ENCODE results near the gene ZSCAN1. TPM values are rescaled to one million over a fixed set of nuclear protein-coding genes. Genes with fewer than 3 reads are reported as not detected.
"Not testable (repeated sequence)": the region's sequence is repeated elsewhere in the genome, so short reads cannot be mapped to it uniquely, and the experiment has no call there.

Gene ZSCAN1, protein sequence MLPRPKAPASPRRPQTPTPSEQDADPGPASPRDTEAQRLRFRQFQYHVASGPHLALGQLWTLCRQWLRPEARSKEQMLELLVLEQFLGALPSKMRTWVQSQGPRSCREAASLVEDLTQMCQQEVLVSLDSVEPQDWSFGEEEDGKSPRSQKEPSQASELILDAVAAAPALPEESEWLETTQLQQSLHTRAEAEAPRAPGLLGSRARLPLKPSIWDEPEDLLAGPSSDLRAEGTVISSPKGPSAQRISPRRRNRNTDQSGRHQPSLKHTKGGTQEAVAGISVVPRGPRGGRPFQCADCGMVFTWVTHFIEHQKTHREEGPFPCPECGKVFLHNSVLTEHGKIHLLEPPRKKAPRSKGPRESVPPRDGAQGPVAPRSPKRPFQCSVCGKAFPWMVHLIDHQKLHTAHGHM
- not detected in 2 replicates for total RNA-seq (2014; rRNA removed)
- 0.02 TPM for polyA plus RNA-seq (2012)

DNA sequence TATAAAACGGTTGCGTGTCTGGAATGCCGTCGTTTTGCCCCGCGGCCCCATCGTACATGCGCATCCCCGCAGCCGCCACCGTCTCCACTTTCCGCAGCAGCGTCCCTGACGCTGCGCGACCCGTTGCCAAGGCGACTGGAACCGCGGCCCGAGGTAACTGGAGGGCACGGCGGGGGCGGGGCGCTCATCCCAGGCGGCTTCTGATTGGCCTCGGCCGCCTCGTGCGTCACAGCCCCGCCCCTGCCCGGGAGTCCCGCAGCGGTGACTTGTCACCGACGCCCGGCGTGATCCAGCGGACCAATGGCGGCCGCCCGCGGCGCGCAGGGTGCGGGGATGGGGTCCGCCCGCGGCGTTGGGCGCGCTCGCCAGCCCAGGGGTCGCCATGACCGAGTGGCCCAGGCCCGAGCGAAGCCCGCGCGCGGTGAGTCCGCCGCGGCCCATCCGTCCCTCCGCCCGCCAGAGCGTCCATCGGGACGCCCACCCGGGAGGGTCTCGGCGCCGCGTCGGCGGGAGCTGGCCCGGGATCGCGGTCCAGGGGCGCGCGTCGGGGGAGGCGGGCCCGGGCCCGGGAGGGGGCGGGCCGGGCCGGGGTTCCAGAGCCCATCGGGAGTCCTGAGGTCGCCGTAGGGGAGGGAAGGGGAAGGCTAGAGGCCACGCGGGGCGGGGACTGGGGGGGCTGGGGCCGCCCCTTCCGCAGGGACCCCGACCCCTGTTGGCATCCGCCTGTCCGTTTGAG is at the start of gene ZSCAN1:
Gene ZSCAN1 (plus strand): TSS at position 285 of the 736 bp plus-strand sequence. CDS start 3,812 bp downstream, outside the sequence.
- DNase-seq (ENCODE audit: low read depth): no peak

DNA sequence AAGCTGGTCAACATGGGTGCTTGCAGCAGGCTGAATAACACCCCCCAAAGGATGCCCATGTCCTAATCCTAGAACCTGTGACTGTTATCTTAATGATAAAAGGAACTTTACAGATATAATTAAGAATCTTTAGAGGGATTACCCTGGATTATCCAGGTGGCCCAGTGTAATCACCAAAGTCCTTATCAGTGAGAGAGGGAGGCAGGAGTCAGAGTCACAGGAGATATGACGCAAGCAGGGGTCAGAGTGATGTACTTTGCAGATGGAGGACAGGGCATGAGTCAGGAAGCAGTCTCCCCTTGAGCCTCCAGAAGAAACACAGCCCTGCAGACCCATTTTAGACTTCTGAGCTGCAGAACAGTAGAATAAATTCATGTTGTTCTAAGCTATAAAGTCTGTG is 41.0 kb upstream of the ZSCAN1 start:
- DNase-seq (ENCODE audit: low read depth): no peak

DNA sequence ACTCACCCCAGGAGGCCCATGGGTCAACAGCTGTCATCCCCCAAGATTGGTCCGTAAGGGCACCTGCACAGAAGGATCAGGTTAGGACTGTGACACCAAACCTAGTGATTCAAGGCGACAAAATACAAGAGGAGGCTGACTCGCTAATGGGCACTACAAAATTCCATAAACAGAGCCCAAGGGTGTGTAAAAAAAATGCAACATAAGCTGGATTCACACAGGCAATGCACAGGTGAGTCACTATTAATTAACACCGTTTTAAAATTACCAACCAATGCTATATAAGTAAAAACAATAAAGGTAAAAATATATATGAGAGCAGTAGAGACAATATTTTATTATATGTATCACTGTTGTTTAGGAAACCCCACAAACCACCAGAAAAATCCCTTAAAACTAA is 33.1 kb upstream of the ZSCAN1 start:
- no peak for DNase-seq (ENCODE audit: low read depth)

DNA sequence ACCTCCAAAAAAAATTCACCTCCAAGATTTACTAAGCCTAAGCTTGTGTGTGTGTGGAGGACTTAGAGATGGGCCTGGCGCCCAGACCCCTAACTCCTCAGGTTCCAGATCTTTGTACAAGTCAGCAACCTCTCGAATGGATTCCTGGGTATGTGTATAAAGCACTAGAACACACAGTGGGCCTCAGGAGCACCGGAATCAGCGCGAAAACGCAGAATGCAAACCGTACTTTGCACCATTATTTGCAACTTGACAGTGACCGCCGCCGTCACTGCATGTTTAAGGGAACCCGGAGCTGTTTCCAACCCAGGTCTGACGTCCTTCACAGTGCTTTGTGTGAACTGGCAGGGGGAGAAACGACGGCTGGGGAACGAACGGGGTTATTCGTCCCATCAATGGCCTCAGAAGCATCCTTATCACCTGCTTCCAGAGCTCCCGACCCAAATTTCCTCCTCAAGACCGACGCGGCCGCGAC is 31.9 kb upstream of the ZSCAN1 start:
- DNase-seq (ENCODE audit: low read depth): peak; percentile 15

DNA sequence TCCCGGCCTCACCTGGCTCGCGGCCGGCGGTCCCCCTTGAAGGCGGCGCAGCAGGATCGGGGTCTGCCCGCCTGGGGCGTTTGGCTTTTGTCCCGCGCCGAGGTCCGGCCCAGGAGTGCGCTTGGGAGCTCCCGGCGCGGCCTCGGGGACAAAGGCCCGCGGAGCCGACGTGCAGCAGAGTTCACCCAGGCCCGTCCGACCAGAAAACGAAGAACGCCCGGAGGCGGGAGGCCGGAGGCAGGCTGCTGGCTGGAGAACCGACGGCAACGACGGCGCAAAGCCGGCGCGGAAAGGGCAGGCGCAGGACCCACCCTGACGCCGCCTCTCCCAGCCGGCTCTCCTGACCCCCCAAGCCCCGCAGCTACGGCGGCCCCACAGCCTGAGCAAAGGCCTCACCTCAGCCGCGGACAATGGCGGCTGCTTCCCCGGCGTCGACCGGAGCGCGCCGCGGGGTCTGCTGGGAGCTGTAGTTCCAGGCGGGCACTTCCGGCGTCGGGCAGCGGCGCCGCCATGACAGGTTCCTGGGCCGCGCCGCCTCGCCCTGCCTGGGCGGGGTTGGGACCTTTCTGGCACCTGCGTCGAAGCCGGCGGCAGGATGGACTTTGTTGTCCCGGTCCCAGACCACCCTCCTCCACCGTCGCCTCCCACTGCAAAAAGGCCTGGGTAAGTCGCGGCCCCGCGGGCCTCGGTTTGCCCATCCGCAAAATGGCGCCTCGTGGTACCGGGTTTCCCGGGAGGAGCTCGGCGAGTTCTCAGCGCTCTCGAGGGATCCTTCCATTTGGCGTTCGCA is 31.2 kb upstream of the ZSCAN1 start, which contains the start of gene ZNF606:
Gene ZNF606 (minus strand): TSS at position 437 of the 790 bp plus-strand sequence. CDS start 1,501 bp downstream, outside the sequence.
- peak; percentile 79 for DNase-seq (ENCODE audit: low read depth)

DNA sequence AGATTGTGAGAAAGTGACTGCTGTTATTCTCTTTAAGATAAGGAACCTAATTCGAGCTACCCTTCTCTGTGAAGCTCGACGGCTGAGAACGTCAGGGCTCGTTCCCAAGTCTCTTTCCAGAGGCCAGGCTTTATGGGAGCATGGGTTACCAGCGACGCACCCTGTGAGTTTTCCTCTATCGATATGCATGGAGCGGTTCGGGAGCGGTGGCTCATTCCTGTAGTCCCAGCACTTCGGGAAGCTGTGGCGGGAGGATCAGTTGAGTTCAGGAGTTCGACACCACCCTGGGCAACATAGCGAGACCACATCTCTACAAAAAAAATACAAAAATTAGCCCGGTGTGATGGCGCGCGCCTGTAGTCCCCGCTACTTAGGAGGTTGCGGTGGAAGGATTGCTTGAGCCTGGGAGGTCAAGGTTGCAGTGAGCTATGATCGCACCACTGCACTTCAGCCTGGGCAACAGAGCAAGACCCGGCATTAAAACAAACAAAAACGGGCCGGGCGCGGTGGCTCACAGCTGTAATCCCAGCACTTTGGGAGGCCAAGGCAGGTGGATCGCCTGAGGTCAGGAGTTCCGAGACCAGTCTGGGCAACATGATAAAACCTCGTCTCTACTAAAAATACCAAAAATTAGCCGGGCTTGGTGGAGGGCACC is 30.5 kb upstream of the ZSCAN1 start:
- DNase-seq (ENCODE audit: low read depth): no peak

DNA sequence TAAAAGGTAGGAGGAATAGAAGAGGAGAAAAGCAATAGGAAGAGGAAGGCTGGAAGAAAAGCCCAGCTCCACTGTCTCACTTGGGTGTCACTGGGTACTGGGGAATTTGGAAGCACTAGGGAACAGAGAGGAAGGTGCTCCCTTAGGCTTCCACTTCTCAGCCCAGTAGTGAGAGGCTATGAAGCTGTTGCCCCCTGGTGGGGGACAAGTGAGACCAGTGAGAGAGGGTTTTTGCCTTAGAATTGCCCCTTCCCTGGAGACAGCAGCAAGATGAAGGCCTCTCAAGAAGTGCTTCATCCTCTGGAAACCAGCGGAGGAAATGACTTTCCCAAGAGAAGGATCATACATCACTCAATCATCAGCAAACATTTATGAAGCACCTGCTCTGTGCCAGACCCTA is 26.5 kb upstream of the ZSCAN1 start:
- DNase-seq (ENCODE audit: low read depth): no peak

DNA sequence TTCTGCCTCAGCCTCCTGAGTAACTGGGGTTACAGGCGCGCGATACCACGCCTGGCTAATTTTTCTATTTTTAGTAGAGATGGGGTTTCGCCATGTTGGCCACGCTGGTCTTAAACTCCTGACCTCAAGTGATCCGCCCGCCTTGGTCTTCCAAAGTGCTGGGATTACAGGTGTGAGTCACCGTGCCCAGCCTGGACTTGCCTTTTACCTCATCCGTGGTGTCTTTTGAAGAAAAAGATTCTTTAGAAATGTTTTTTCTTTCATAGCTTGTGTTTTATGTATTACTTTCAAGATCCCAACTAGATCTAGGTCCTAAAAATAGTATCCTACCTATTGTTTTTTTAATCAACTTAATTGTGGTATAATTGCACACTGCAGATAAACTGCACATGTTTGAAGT is 24.9 kb upstream of the ZSCAN1 start:
- DNase-seq (ENCODE audit: low read depth): not testable (repeated sequence)

DNA sequence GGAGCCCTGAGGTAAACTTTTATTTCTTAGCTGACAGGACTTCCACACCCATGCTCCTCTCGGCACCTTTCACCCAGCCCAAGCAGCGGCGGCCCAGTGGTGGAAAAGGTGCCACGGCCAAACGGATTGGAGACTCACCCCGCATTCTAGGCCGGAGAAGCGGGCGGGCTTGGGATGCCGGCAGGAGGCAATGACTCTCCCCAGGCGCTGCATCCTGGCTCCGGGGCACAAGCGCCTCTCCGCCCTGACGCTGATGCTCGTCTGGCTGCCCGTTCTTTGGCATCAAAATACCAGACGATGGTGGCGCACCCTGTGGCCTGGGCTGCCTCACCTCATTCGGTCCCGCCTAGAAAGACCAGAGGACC is 24.5 kb upstream of the ZSCAN1 start:
- no peak for DNase-seq (ENCODE audit: low read depth)

DNA sequence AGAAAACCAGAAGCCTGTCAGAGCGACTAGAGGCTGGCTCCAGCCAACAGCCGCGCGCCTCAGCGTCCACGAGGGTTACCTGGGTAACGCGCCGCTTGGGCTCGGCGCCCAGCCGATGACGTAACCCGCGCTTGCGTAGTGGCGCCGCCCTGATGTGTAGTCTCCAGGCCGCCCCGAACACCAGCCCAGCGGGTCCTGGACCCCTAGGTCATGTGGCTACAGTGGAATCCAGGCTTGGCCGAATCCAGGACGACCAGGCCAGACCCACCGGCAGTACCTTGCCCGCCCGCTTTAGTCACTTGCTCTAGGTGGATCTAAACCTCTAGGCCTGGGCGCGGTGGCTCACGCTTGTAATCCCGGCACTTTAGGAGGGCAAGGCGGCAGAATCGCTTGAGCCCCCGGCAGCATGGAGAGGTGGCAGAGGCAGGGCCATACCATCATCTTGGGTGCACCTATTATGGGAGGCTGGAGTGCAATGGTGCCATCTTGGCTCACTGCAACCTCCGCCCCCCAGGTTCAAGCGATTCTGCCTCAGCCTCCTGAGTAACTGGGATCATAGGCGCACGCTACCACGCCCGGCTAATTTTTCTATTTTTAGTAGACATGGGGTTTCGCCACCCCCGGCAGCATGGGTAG is 24.0 kb upstream of the ZSCAN1 start:
- DNase-seq (ENCODE audit: low read depth): no peak

DNA sequence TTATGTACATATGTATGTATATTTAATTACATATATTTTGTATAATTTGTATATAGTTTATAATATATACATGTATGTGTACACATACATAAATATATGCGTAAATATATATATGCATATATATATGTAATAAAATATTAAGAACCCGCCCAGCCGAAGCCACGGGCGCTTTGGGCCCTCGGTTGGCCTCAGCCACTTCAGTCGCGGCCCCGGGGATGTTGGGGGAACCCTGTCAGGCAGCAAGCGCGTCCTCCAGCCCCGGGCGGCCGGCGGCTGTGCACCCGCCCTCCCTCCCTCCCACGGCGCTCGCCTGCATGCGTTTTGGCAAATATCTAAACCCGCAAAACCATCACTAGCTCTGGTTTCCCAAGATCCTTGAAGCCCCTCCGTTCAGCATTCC is 23.3 kb upstream of the ZSCAN1 start:
- DNase-seq (ENCODE audit: low read depth): no peak

DNA sequence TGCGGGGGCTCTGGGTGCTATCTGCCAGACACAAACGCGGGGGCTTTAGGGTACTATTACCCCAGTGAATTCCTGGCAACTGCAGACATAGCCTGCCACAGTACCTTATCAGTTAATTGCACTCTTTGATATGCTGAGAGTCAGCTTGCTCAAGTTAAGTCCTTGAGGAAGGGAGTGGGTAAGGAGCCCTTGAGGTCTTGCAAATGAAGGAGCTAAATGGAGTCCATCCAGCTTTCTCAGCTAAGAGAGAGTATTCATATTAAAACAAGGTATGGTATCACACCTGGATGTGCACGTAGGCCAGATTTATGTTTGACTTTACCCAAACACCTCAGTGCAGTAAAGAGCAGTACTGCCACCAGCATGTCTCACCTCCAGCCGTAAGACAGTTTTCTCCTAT is 19.7 kb upstream of the ZSCAN1 start:
- no peak for DNase-seq (ENCODE audit: low read depth)

DNA sequence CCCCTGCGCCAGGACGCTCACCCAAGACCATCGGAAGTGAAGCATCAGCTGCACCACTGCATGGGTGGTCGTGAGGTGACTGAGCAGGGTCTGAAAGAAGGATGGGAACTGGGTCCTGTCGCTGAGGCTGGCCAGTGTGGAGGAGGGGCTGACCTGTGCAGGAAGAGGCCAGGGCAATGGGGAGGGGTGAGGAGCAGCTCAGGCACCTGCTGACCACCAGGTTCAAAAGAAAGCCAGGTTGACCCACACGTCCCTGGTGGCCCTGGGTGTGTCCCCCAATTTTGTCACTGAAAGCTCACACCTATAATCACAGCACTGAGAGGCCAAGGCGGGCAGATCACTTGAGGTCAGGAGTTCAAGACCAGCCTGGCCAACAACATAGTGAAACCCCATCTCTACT is 13.7 kb upstream of the ZSCAN1 start:
- no peak for DNase-seq (ENCODE audit: low read depth)

DNA sequence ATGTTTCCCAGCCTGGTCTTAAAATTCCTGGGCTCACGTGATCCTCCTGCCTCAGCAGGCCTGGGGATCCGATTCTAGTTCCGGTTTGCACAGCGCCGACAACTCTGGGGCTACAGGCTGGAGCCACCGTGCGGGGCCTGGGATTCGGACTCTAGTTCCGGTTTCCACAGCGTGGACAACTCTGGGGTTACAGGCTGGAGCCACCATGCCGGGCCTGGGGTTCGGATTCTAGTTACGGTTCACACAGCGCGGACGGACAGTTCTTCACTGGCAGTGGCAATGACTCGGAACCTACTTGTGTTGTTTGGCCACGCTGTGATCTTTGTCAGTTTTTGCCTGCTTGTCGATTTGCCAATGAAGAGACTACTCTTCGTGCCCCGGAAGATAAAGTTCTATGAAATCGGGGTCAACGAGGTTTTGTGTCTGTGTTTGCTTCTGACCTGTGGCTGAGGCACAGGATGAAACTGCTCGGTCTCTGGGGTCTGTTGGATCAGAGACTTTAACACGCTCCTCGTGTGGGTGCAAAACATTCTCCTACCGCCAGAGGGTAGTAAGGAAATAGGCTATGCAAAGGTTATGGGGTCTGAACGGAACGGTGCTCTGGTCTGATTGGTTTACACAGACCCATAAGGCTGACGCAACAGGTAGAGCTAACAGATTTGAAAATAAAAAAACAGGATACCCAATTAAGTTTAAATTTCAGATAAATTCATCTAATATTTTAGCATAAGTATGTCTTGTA is 12.1 kb upstream of the ZSCAN1 start:
- peak; percentile 19 for DNase-seq (ENCODE audit: low read depth)

DNA sequence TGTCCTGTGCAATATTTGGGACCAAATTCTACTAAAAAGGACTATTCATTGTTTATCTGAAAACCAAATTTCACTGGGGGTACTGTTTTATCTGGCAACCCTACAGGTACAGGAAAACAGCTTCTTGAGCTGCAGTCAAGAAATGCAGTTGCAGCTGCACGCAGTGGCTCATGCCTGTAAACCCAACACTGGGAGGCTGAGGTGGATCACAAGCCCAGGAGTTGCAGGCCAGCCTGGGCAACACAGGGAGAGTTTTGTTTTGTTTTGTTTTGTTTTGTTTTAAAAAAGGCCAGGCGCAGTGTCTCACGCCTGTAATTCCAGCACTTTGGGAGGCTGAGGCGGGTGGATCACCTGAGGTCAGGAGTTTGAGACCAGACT is 11.6 kb upstream of the ZSCAN1 start:
- no peak for DNase-seq (ENCODE audit: low read depth)

DNA sequence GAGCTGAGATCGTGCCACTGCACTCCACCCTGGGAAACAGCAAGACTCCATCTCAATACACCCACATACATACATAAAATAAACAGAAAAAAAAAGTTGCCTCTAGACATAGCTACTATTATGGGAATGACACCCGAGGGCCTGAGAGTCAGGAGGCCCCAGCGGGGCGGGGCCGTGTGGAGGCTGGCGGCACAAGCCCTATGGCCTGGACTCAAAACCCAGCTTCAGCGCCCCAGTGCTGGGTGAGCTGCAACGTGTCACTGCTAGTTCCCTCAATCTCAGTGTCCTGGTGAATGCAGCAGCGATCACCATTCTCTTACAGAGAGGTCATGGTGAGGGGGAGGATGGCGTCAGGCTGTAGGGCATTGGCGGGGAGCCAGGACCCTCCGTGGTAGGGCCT is 9.2 kb upstream of the ZSCAN1 start:
- DNase-seq (ENCODE audit: low read depth): no peak

DNA sequence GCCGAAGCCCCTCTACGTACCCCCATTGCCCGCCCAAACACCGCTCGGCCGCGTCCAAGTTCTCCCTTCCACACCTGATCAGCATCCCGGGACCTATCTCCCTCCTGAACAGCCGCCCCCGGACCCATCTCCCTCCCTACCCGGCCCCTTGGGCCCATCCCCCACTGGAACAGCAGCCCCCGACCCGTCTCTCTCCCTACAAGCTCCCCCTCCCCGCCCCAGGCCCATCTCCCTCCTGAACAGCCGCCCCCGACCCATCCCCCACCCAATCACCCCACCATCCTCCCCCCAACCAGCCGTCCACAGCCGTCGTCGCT is 610 bp downstream of the ZSCAN1 start:
- DNase-seq (ENCODE audit: low read depth): no peak

DNA sequence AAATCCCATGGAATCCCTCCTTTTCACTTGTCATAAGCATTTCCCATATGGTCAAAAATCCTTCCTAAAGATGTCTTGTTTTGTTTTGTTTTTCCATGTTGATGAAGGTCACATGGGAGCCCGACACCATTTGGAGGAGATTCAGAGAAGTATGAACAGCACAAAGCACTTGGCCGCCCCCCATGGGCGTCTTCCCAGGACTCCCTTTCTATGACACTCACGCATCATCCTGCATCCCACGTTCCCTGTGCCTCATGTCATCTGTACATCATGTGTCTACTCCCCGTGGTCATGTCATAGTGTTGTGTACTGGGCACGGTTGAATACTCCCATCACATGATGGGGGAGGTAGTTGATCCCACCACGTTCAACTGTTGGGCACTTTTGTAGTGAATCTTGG is 2.0 kb downstream of the ZSCAN1 start:
- DNase-seq (ENCODE audit: low read depth): no peak

DNA sequence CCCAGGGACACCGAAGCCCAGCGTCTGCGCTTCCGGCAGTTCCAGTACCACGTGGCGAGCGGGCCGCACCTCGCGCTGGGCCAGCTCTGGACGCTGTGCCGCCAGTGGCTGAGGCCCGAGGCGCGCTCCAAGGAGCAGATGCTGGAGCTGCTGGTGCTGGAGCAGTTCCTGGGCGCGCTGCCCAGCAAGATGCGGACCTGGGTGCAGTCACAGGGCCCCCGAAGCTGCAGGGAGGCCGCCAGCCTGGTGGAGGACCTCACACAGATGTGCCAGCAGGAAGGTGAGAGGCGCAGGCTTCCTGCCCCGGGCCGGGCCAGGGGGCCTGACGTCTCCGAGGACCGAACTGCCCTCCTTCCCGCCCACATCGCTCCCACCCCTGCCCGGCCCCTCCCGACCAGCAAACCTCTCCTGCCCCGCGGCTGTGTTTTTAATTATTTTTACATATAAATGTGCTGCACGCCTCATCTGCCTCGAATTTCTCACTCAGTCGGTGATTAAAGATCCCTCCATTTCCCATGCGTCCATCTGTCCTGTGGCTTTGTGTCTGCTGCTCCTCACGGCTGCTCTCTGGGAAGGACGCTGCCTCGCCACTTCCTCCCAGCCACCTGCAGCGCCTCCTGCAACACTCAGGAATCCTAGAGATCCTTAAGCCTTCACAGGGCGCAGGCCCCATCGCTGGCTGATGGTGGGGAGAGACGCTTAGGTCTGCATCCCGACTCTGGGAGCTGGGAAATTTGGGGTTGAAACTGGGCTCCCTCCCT is 4.3 kb downstream of the ZSCAN1 start:
- DNase-seq (ENCODE audit: low read depth): no peak
